Spleen (tissue), 7 donors: ENCODE data around the gene MGRN1.

Experiments used
- CTCF ChIP-seq, 11 experiments: fragments of 200-600 bp in 7 of 11; fragments of 450-650 bp in 4 of 11; sonication (generic) in 4 of 11; IDR thresholded peaks in 8 of 11; conservative IDR thresholded peaks in 3 of 11; 1 replicate in 7 of 11; 2 replicates in 4 of 11; pipeline versions ENCODE4 v1.4.0 to v1.8.0; 2016 to 2021; ENCODE audit warnings: antibody characterized with exemption in 11 of 11, inconsistent platforms in 4 of 11, mild to moderate bottlenecking in 1 of 11
- POLR2A ChIP-seq, 3 donors: fragments of 450-650 bp; IDR thresholded peaks; one replicate each; pipeline ENCODE4 v1.5.1; 2017; ENCODE audit warnings: antibody characterized with exemption in 3 of 3, mild to moderate bottlenecking in 1 of 3
- POLR2AphosphoS5 ChIP-seq, 3 donors: sonication (generic); formaldehyde crosslinking; IDR thresholded peaks; one replicate each; pipeline ENCODE4 v1.5.1; 2017; ENCODE audit warnings: antibody characterized with exemption in 3 of 3
- donor health status: DM: no; HTN: no; CAD: no; lungs with moderate emphysema.
- donor health status: DM: no; HTN: no; CAD: no.
- donor health status: DM: no; HTN: no; CAD: no.

- TF ChIP-seq CTCF (IDR thresholded peaks at IDR 0.05 in 8 of 11, conservative IDR thresholded peaks at IDR 0.05 in 3 of 11) = no peak
- TF ChIP-seq POLR2A (IDR thresholded peaks at IDR 0.05) = no peak
- TF ChIP-seq POLR2AphosphoS5 (IDR thresholded peaks at IDR 0.05) = no peak
Measured at GRCh38 chr16:4656221-4656620, 31.6 kb downstream of the MGRN1 start.
